Measurements from ENCODE around the gene MYO7A. TPM values are rescaled to one million over a fixed set of nuclear protein-coding genes. Genes with fewer than 3 reads are reported as not detected.

Gene MYO7A
- total RNA-seq, 1 experiment from 2014 or later: 2.5 TPM

GRCh38 chr11:77230878-77231605, 103.0 kb downstream of the MYO7A start:
- POLR2A ChIA-PET: no interaction called here
- CTCF ChIA-PET: no interaction called here
- H3K27ac Mint-ChIP-seq: no peak overlapping the region
- H3K4me1 Mint-ChIP-seq: no peaks in the 10 kb centered on the region
- no peak for TF ChIP-seq MLX (CRISPR knock-in tag; IDR thresholded peaks at IDR 0.05)
- TF ChIP-seq, protein P1, sequence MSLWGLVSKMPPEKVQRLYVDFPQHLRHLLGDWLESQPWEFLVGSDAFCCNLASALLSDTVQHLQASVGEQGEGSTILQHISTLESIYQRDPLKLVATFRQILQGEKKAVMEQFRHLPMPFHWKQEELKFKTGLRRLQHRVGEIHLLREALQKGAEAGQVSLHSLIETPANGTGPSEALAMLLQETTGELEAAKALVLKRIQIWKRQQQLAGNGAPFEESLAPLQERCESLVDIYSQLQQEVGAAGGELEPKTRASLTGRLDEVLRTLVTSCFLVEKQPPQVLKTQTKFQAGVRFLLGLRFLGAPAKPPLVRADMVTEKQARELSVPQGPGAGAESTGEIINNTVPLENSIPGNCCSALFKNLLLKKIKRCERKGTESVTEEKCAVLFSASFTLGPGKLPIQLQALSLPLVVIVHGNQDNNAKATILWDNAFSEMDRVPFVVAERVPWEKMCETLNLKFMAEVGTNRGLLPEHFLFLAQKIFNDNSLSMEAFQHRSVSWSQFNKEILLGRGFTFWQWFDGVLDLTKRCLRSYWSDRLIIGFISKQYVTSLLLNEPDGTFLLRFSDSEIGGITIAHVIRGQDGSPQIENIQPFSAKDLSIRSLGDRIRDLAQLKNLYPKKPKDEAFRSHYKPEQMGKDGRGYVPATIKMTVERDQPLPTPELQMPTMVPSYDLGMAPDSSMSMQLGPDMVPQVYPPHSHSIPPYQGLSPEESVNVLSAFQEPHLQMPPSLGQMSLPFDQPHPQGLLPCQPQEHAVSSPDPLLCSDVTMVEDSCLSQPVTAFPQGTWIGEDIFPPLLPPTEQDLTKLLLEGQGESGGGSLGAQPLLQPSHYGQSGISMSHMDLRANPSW (CRISPR knock-in tag; conservative IDR thresholded peaks at IDR 0.05; ENCODE audit: low read depth): no peak
- TF ChIP-seq MYBL2 (CRISPR knock-in tag; IDR thresholded peaks at IDR 0.05): no peak
- no peak for TF ChIP-seq NR1H2 (CRISPR knock-in tag; IDR thresholded peaks at IDR 0.05)
- TF ChIP-seq, protein P2, sequence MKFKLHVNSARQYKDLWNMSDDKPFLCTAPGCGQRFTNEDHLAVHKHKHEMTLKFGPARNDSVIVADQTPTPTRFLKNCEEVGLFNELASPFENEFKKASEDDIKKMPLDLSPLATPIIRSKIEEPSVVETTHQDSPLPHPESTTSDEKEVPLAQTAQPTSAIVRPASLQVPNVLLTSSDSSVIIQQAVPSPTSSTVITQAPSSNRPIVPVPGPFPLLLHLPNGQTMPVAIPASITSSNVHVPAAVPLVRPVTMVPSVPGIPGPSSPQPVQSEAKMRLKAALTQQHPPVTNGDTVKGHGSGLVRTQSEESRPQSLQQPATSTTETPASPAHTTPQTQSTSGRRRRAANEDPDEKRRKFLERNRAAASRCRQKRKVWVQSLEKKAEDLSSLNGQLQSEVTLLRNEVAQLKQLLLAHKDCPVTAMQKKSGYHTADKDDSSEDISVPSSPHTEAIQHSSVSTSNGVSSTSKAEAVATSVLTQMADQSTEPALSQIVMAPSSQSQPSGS (CRISPR knock-in tag; IDR thresholded peaks at IDR 0.05; ENCODE audit: borderline replicate concordance, low read depth): no peak
- no peak for TF ChIP-seq FOXJ3 (CRISPR knock-in tag; IDR thresholded peaks at IDR 0.05; ENCODE audit: borderline replicate concordance)
- no peak for TF ChIP-seq JUN (CRISPR knock-in tag; IDR thresholded peaks at IDR 0.05)
- no peak for TF ChIP-seq PREB (CRISPR knock-in tag; IDR thresholded peaks at IDR 0.05; ENCODE audit: borderline replicate concordance)
- no peak for ATAC-seq
- no peak for DNase-seq (ENCODE audit: low spot score)
- H3K4me3 Mint-ChIP-seq: no peak overlapping the region
- no peaks in the 10 kb centered on the region for H3K36me3 Mint-ChIP-seq
- H3K27me3 Mint-ChIP-seq (ENCODE audit: low read depth): no peaks in the 10 kb centered on the region; the same call in 1 of the 2 replicates
- no peaks in the 10 kb centered on the region for H3K9me3 Mint-ChIP-seq

GRCh38 chr11:77231800-77232199, 103.8 kb downstream of the MYO7A start:
- no peaks in the 10 kb centered on the region for H3K4me1 Mint-ChIP-seq
- CTCF ChIA-PET: no interaction called here
- no peak for ATAC-seq

More at GRCh38 chr11:77231800-77232199, 103.8 kb downstream of the MYO7A start:
- TF ChIP-seq GABPB1 (CRISPR knock-in tag; IDR thresholded peaks at IDR 0.05): no peak
- no peak for TF ChIP-seq E2F5 (CRISPR knock-in tag; IDR thresholded peaks at IDR 0.05)
- TF ChIP-seq, protein P3, sequence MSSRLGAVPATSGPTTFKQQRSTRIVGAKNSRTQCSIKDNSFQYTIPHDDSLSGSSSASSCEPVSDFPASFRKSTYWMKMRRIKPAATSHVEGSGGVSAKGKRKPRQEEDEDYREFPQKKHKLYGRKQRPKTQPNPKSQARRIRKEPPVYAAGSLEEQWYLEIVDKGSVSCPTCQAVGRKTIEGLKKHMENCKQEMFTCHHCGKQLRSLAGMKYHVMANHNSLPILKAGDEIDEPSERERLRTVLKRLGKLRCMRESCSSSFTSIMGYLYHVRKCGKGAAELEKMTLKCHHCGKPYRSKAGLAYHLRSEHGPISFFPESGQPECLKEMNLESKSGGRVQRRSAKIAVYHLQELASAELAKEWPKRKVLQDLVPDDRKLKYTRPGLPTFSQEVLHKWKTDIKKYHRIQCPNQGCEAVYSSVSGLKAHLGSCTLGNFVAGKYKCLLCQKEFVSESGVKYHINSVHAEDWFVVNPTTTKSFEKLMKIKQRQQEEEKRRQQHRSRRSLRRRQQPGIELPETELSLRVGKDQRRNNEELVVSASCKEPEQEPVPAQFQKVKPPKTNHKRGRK (CRISPR knock-in tag; IDR thresholded peaks at IDR 0.05; ENCODE audit: borderline replicate concordance): no peak
- no peak for TF ChIP-seq NR1H2 (CRISPR knock-in tag; IDR thresholded peaks at IDR 0.05)
- Mint-ChIP-seq H3K9me3 (no peaks in the 10 kb centered on the region), H3K36me3 (no peaks in the 10 kb centered on the region), H3K4me3 (no peak overlapping the region), H3K27me3 (ENCODE audit: low read depth) (no peaks in the 10 kb centered on the region; the same call in 1 of the 2 replicates), H3K27ac (no peak overlapping the region)
- no peak for DNase-seq (ENCODE audit: low spot score)
- POLR2A ChIA-PET: no interaction called here
